ENCODE measurements around the gene FRY. TPM values are rescaled to one million over a fixed set of nuclear protein-coding genes. Genes with fewer than 3 reads are reported as not detected.

The FRY gene
- total RNA-seq, 4 donors from 2014 or later, result 32.0 to 111 (median 63.8) TPM

- Histone ChIP-seq H3K4me1 (no peaks in the 10 kb centered on the region), H3K9me3 (no peaks in the 10 kb centered on the region), H3K36me3 (no peaks in the 10 kb centered on the region), H3K4me3 (no peak overlapping the region), H3K27ac (no peak overlapping the region), H3K27me3 (no peaks in the 10 kb centered on the region)
- TF ChIP-seq, protein P1, sequence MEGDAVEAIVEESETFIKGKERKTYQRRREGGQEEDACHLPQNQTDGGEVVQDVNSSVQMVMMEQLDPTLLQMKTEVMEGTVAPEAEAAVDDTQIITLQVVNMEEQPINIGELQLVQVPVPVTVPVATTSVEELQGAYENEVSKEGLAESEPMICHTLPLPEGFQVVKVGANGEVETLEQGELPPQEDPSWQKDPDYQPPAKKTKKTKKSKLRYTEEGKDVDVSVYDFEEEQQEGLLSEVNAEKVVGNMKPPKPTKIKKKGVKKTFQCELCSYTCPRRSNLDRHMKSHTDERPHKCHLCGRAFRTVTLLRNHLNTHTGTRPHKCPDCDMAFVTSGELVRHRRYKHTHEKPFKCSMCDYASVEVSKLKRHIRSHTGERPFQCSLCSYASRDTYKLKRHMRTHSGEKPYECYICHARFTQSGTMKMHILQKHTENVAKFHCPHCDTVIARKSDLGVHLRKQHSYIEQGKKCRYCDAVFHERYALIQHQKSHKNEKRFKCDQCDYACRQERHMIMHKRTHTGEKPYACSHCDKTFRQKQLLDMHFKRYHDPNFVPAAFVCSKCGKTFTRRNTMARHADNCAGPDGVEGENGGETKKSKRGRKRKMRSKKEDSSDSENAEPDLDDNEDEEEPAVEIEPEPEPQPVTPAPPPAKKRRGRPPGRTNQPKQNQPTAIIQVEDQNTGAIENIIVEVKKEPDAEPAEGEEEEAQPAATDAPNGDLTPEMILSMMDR (IDR thresholded peaks at IDR 0.05), result no peak
- no peak for TF ChIP-seq POLR2A (IDR thresholded peaks at IDR 0.05)
- intact Hi-C loops (cut with DNase I; ENCODE audit: low total_unique reads), result no loop called here
- DNase-seq, result no peak
Observed at GRCh38 chr13:32028711-32029110, 2.9 kb upstream of the FRY start.

DNA sequence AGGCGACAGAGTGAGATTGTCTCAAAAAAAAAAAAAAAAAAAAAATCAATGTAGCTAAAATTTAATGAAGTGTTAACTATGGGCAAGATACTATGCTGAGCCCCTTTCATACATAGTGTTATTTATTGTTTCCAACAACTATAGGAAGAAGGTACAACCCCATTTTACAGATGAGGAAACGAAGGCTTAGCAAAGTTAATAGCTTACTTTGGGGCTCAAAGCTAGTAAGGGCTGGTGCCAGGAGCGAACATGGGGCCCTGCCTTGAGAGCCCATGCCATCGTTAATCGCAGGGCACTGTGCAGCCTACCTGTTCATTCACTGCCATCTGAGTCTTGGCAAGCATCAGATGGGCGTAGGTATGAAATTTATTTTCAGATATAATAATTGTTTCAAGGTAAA is 1.9 kb upstream of the FRY start:
- intact Hi-C loops (cut with DNase I; ENCODE audit: low total_unique reads), result no loop called here
- H3K4me3 ChIP-seq, result no peak overlapping the region
- no peak overlapping the region for H3K27ac ChIP-seq
- H3K36me3 ChIP-seq, result no peaks in the 10 kb centered on the region
- DNase-seq, result no peak
- H3K9me3 ChIP-seq, result no peaks in the 10 kb centered on the region
- TF ChIP-seq, protein P1 (IDR thresholded peaks at IDR 0.05), result no peak
- TF ChIP-seq POLR2A (IDR thresholded peaks at IDR 0.05), result no peak
- H3K4me1 ChIP-seq, result no peaks in the 10 kb centered on the region
- H3K27me3 ChIP-seq, result no peaks in the 10 kb centered on the region

DNA sequence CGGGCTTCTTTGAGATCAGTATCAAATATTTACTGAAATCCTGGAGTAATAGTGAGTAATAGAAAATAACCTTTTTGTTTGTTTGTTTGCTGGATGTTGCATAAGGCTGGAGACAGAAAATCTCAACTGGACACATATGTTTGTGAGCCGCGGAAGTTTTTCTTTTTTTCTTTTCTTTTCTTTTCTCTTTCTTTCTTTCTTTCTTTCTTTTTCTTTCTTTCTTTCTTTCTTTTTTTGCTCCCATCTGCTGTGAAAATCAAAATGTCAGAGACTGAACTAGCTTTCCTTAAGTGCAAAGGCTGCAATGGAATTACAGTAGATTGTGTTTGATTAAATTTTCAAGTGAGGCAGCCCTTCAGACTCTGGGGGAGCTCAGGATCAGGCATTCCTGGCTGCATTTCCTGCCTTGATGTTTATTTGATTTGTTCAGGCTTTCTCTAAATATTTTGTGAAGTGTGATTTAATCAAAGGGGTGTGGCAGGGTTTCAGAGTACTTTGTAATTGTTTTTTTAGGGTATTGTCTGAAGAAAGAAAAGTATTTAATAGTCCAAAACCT is 319 bp downstream of the FRY start:
- Histone ChIP-seq H3K9me3 (no peaks in the 10 kb centered on the region), H3K4me3 (peak overlapping the region; percentile 66 to 70), H3K27ac (peak overlapping the region; percentile 91 to 94), H3K4me1 (no peaks in the 10 kb centered on the region), H3K36me3 (no peaks in the 10 kb centered on the region), H3K27me3 (no peaks in the 10 kb centered on the region)
- no peak for TF ChIP-seq POLR2A (IDR thresholded peaks at IDR 0.05)
- TF ChIP-seq, protein P1 (IDR thresholded peaks at IDR 0.05), result no peak
- intact Hi-C loops (cut with DNase I; ENCODE audit: low total_unique reads), result no loop called here
- no peak for DNase-seq

- H3K4me3 ChIP-seq, result no peak overlapping the region
- no peak for DNase-seq
- intact Hi-C loops (cut with DNase I; ENCODE audit: low total_unique reads), result no loop called here
- no peak for TF ChIP-seq POLR2A (IDR thresholded peaks at IDR 0.05)
- TF ChIP-seq, protein P1 (IDR thresholded peaks at IDR 0.05), result no peak
- H3K27ac ChIP-seq, result peak overlapping the region; percentile 91 to 94
- H3K9me3 ChIP-seq, result no peaks in the 10 kb centered on the region
- no peaks in the 10 kb centered on the region for H3K36me3 ChIP-seq
- no peaks in the 10 kb centered on the region for H3K4me1 ChIP-seq
- H3K27me3 ChIP-seq, result no peaks in the 10 kb centered on the region
Observed at GRCh38 chr13:32032759-32033158, 1.2 kb downstream of the FRY start.

DNA sequence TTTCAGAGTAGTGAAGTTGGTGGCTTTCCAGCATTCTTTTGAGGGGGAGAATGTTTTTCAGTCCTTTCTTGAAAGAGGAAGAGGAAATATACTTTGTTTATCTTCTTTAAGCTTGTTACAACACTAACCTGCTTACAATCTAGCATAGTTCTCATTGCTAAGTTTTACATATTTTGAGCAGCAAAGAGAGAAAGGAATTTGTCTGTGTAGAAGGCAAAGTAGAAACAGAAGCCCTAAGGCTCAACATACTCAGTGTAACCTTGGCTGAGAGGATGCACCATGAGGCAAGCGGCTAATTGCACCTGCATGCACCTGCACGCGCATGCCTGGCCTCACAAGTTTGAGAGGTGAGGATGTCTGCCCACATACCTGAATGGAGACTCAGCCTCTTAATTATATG is 2.2 kb downstream of the FRY start:
- H3K4me3 ChIP-seq, result no peak overlapping the region
- intact Hi-C loops (cut with DNase I; ENCODE audit: low total_unique reads), result no loop called here
- no peaks in the 10 kb centered on the region for H3K4me1 ChIP-seq

More for the DNA sequence above, 2.2 kb downstream of the FRY start:
- Histone ChIP-seq H3K36me3 (no peaks in the 10 kb centered on the region), H3K9me3 (no peaks in the 10 kb centered on the region), H3K27me3 (no peaks in the 10 kb centered on the region), H3K27ac (peak overlapping the region in 1 of 2 donors; percentile 94)
- TF ChIP-seq POLR2A (IDR thresholded peaks at IDR 0.05), result no peak
- TF ChIP-seq, protein P1 (IDR thresholded peaks at IDR 0.05), result no peak
- no peak for DNase-seq

Data from uterus (tissue), 4 donors.